ENCODE data around the gene HOXA10.

Gene HOXA10

DNA sequence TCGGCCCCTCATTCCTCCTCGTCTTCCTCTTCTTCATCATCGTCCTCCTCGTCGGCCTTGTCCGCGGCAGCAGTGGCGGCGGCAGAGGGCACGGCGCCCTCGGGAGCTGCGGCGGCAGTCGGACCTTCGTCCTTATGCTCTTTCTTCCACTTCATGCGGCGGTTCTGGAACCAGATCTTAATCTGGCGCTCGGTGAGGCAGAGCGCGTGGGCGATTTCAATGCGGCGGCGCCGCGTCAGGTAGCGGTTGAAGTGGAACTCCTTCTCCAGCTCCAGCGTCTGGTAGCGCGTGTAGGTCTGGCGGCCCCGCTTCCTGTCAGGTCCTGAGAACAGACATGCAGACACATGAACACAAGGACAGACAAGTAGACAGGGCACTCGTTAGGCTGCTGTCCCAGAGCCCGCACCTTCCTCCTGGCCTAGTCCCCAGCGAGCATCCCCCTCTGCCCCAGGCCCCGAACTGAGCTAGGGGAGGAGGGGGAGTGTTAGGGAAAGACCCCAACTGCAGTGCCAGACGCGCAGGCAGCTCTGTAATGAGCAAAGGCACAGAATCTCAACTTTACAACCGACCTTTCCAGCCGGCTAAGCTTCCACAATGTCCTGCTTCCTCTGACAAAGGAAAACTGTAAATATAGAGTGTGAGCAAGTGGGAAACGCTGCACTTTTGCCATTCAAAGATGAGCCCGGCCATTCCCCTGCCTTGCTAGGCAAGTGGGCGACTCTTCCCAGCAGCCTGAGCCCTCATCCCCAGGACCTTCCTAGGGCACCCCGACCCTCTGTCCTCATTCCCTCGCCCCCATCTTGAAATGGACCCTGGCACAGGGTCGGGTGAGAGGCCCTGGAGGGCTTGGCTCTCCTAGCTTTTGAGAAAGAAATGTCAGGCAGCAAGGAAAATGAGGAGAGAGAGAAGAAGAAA, 19.0 kb downstream of the HOXA10 start:
- no peak for DNase-seq

DNA sequence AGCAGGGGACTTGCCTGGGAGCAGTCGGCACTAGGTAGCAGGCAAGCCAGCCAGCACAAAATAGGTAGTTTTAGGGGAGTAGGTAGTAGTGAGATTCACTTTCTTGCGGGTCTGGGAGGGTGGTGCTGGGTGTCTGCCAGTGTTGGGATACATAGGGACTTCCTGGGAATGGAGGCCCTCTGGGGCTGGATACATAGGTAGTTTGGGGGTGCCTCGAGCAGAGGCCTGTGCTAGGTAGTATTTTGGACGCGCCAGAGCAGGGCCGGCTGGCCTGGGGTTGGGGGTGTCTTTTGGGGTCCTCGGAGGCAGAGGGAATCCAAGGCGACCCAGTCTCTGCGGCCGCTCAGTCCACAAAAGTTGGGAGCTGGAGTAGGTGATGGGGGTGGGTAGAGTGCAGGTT, 19.8 kb downstream of the HOXA10 start:
- DNase-seq, result no peak

- no peak for DNase-seq
These were observed 20.6 kb downstream of the HOXA10 start for GRCh38 chr7:27153526-27153925.

- no peak for DNase-seq
These were observed 21.2 kb downstream of the HOXA10 start for GRCh38 chr7:27152816-27153442.

GRCh38 chr7:27151931-27152815, 21.9 kb downstream of the HOXA10 start, which contains the start of gene HOXA3:
TSS of gene HOXA3 (minus strand) at chr7:27152583. CDS start at chr7:27110640, 41,943 bp downstream.
- no peak for DNase-seq

- DNase-seq, result no peak
These were observed 22.7 kb downstream of the HOXA10 start for GRCh38 chr7:27151341-27151930.

- peak; percentile 56 for DNase-seq
These were observed 23.4 kb downstream of the HOXA10 start for GRCh38 chr7:27150568-27151340.

GRCh38 chr7:27149842-27150567, 24.1 kb downstream of the HOXA10 start:
- DNase-seq, result no peak

DNA sequence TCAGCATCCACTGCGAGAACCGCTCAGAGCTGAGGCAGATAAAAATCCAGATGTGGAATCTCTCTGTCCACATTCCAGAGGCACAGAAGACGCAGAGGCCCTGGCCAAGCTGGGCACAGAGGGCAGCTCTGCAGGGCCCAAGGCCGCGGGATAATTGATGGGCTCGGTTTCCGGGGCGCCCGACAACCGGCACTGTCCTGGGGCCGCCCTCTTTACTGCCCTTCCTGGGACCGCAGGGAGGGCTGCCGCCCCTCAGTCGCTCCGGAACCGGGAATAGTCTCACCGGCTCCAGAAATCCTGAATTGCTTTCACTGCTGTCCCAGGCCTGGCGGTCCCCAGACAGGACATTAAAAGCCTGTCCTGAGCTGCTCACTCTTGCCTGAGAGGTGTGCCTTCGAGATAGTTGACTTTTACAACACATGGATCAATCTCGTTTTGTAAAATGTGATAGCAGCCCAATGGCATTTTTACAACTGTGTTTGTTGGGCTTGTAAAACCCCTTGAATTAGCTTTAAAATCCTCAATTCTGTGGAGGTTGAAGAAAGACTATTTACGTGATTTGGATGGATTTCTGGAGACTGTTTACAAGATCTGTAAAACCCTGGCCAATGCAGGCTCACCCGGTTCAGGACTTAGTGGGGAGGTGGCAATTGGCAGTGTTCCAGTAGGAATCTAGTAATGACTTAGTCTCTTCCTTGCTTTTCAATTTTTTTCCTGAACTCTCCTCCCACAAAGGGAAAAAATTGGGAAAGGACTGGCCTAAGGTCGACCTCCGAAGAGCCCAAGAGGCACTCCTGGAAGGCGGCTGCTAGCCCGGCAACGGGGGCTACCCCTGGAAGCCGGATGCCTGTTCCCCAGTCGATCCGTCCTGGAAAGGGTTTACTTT, 25.1 kb downstream of the HOXA10 start:
- no peak for DNase-seq

DNA sequence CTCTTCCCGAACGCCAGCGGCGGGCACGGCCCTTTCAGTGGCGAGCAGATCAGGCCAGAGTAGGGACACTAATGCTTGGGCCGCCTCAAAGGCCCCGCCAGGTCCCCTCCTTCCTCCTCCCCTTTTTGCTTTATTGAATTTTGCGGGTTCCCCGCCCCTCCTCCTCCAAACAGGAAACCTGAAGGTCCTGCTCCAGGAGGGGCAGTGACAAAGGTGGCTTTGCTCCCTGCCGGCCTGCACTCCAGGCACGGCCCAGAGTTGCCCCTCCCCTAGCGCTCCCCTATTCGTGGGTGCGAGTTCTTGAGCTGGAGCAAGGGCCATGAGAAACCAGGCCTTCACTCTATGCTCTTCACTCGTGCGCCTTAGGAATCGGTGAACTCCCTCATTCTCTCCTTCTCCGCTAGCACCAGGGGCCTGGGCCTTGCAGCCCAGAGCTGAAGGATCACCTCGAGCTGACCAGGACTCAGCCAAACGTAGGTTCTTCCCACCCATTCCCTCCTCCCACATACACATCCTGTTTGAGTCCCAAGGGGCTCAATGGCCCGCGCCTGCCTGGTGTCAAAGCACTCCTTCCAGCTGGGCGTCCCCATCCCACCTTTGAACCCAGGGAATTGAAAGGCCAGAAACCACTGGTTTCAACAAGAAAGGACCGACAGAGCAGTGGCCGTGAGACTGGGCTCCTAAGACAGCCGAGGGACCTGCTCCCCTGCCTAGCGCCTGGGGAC, 25.9 kb downstream of the HOXA10 start:
- no peak for DNase-seq

DNA sequence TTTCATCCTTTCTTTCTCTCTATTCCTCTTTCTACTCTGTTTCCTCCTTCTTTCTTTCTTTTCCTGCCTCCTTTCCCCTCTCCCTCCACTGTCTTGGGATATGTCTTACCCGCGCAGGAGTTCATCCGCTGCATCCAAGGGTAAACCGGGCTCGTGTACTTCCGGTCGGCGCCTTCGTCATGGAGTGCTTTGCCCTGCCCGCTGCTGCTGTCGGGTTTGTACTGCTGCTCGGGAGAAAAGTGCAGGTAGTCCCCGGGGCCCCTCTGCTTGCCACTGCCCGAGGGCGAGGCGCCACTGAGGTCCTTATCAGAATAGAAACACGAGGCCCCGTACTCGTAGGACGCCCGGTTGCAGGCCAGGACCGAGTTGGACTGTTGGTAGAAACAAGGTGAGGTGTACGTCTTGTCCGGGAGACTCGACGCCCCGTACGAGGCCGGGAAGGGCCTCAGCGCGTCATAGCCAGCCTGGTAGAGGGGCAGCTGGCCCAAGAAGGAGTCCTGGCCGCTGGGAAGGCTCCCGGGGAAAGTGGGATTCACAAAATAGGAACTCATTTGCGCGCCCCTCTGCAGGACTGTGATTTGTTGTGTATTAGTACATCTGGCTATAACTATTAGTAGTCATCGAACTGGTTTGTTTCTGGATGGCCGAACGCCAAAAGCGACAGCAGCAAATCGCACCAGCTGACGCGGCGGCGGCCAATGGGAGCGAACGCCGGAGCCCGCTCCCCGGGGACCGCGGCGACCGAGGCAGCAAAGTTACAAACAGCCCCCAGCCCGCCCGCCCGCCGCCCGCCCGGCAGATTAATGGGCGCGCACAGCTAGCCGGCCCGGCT, 26.7 kb downstream of the HOXA10 start, which contains the start of gene HOXA6:
Gene HOXA6, minus strand, starts transcription at position 576 of the 832 bp plus-strand sequence. Its CDS starts 25 bp downstream, at position 551.
- DNase-seq, result no peak

DNA sequence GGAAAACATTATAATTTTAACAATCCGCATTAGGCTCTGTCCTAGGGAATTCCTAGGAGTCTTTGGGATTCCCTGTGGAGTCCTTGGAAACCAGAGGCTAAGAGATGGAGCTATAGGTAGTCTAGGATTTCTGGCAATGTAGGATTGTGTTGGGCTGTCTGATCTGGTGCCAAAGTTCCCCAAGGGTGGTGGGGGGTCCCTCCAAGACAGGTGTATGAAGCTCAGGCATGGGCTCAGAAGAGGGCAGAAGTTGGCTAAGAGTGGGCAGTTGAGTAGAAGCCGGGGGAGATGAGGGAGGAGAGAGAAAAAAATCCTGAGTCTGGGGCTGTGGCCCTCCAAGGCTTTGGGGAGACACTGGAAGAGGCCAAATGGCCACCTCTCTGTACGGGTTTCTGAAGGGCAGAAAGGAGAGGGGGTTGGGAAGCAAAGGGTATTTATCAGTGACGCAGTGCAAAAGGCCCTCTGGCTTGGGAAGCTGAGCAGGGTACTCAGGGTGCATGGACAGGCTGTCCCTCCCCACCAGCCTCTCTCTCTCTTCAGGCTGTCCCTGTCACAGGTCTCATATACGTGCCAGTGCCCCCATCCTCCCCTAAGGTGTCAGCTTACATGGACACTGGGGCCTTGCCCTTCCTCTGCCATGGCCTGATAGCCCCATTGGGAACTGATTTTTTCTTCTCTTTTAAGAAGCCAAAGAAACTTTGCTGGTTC, 27.5 kb downstream of the HOXA10 start:
- DNase-seq, result no peak

DNA sequence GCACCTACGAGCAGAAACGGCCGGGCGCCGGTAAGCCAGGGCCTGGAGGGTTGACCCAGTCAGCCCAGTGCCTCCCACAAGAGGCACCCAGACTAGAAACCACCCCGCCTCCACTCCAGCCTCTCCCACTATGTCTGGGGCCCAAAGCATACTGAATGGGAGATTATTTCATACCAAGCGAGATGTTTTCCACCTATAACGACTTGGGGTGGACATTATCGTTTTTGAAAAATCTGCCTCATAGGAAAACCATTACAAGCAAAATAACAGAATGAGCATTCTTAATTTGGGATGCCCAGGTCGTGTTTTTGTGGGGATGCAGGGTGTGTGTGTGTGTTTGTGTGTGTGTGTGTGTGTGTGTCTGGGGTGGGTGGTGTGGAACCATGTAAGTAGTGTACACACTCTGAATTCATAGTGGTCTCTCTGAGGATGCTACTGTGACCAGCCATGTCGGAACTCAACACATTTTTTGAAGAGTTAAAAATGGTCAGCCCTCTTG, 28.2 kb downstream of the HOXA10 start:
- DNase-seq, result no peak

GRCh38 chr7:27145165-27145913, 28.8 kb downstream of the HOXA10 start:
- no peak for DNase-seq

GRCh38 chr7:27144781-27145164, 29.3 kb downstream of the HOXA10 start:
- no peak for DNase-seq

DNA sequence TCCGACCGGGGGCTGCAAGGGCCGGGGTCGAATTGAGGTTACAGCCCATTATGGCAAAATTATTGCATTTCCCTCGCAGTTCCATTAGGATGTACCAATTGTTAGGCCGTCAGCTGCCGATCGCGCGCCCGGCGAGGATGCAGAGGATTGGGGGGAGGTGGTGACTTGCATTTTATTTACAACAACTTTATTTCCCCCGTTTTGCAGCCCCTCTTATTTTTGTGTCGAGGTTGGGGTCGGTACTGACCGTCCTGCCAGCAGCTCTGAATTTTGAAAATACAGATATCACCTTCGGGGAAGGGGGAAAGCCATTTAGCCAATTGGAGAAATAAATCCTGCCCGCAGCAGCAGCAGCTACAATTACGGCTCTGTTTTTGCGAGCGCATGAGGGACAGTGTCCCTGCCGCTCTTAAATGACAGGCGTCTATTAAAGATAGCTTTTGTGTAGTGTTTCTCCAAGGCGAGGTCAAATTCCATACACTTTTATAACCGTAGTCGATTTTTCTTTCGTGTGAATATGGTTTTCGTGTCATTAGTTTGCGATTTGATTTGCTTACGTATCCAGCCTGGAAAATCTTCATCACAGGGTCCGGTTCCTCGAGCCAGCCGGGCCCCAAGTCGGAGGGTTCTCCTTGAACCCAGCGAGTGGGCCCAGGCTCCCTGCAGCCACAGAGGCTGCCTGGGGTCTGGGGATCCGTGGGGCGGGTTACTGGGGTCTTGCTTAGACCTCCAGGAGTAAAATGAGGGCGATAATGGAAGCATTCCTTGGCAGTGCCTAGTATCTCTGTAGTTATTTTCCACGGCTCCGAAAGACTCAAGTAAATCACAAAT, 30.0 kb downstream of the HOXA10 start:
- DNase-seq, result no peak
